Stomach smooth muscle (tissue), 2 donors: Measurements from ENCODE around the gene MCRIP2.
A peak's percentile ranks its signal among the peaks of the same experiment; 100 is the strongest.

Source experiments
- H3K27ac ChIP-seq: one replicate; pipeline ENCODE4 v1.7.0; 2013; ENCODE audit warnings: mild to moderate bottlenecking, low read length, inconsistent platforms
- H3K27me3 ChIP-seq, 2 donors: one replicate each; pipeline ENCODE4 v1.7.0; 2013; ENCODE audit warnings: low read length in 2 of 2; ENCODE audit not compliant: insufficient read depth in 2 of 2, control insufficient read depth in 1 of 2
- H3K36me3 ChIP-seq, 2 donors: one replicate each; pipeline ENCODE4 v1.7.0; 2013; ENCODE audit warnings: low read length in 2 of 2; ENCODE audit not compliant: control insufficient read depth in 2 of 2, insufficient read depth in 2 of 2
- H3K4me1 ChIP-seq: one replicate; pipeline ENCODE4 v1.7.0; 2013; ENCODE audit warnings: low read length; ENCODE audit not compliant: control insufficient read depth, insufficient read depth
- H3K4me3 ChIP-seq, 2 donors: one replicate each; pipeline ENCODE4 v1.7.0; 2013; ENCODE audit warnings: low read length in 2 of 2
- H3K9ac ChIP-seq, 2 donors: one replicate each; pipeline ENCODE4 v1.7.0; 2013; ENCODE audit warnings: low read length in 2 of 2, mild to moderate bottlenecking in 1 of 2
- H3K9me3 ChIP-seq, 2 donors: one replicate each; pipeline ENCODE4 v1.7.0; 2013; ENCODE audit warnings: low read length in 2 of 2; ENCODE audit not compliant: control insufficient read depth in 2 of 2
- donor health status: healthy.
- donor health status: Pancreatic carcinoma.

Gene MCRIP2

DNA sequence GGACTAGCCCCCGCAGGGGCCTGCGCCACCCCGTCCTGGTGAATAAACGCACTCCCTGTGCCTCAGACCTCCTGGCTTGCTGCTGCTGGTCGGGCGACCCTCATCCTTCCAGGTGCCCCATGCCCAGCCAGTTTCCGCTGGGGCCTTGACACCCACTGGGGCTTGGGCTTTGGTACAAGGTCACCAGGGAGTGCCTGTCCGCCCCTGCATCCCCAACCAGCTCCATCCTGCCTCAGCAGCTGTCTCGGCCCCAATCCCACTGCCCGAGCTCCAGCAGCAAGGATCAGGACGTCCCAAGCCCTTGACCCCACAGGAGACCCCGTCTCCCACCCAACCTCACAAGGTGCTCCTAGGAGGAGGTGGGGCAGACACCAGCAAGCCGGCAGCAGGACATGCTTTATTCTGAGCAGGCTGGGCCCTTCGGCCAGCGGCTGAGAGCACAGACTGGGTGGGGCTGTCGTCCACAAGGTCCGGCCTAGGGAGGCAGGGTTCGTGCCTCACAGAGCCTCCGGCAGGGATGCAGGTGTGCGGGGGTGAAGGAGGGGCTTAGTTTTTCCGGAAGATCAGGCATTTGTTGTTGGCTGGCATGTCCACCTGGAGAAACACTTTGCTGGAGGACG lies 7.5 kb upstream of the MCRIP2 start:
- H3K4me1 ChIP-seq = peaks cover 36% of the 10 kb centered on the region
- peaks cover 2 to 6% of the 10 kb centered on the region in 2 donors for H3K27me3 ChIP-seq
- no peaks in the 10 kb centered on the region for H3K9me3 ChIP-seq
- H3K9ac ChIP-seq = no peak overlapping the region
- H3K36me3 ChIP-seq = no peaks in the 10 kb centered on the region
- no peak overlapping the region for H3K27ac ChIP-seq
- H3K4me3 ChIP-seq = no peak overlapping the region

DNA sequence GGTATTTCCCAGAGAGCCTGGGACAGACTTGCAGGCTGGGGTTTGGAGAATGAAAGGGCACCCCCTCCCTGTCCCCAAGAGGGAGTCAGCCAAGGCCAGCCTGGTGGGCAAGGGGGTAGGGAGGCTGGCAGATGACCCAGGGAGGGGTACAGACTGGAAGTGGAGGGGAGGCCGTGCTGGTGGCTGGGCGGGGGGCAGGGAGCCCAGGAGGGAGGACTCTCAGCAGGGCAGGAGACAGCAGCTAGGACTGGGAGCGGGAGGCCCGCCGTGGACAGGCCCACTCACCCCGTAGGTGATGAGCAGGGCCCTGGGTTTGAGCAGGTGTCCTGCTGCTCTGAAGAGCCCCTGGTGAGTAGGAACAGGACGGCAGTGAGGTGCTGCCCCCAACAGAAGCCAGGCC lies 6.6 kb upstream of the MCRIP2 start:
- Histone ChIP-seq H3K36me3 (no peaks in the 10 kb centered on the region), H3K4me3 (peak overlapping the region in 1 of 2 donors; percentile 94), H3K27me3 (peaks cover 2 to 6% of the 10 kb centered on the region in 2 donors), H3K4me1 (peaks cover 34% of the 10 kb centered on the region), H3K9ac (peak overlapping the region in 1 of 2 donors; percentile 93), H3K9me3 (no peaks in the 10 kb centered on the region), H3K27ac (no peak overlapping the region)

DNA sequence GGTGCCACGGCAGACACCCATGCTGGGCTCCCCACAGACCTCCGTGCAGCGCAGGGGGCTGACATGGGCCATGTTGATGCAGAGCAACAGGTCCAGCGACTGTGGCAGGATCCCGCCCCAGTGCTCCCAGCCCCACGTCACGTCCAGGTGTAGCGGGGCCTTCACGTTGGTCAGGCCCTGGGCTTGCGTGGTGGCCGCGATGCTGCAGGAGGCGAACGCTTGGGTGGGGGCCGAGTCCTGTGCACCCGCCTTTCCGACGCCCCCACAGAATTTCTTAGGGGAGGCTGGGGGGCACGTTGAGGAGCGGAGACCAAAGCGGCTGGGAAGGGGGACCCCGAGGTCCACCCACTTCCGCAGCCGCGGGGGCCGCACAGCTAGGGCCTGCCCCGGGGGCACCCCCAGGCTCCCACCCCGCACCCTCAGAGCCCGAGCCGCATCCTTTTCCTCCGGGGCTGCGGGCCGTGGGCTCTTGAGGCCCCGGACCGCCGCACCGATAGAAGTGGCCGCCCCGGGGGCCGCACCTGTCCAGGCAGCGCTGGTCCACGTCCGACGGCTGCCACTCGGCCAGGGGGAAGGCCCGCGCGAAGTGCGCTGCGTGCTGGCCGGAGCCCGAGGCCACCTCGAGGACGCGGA lies 5.9 kb upstream of the MCRIP2 start:
- Histone ChIP-seq H3K36me3 (no peaks in the 10 kb centered on the region), H3K9me3 (no peaks in the 10 kb centered on the region), H3K4me3 (peak overlapping the region; percentile 94 to 97), H3K27me3 (peaks cover 0 to 6% of the 10 kb centered on the region in 2 donors), H3K4me1 (peaks cover 28% of the 10 kb centered on the region), H3K9ac (peak overlapping the region; percentile 42 to 93), H3K27ac (peak overlapping the region; percentile 95)

DNA sequence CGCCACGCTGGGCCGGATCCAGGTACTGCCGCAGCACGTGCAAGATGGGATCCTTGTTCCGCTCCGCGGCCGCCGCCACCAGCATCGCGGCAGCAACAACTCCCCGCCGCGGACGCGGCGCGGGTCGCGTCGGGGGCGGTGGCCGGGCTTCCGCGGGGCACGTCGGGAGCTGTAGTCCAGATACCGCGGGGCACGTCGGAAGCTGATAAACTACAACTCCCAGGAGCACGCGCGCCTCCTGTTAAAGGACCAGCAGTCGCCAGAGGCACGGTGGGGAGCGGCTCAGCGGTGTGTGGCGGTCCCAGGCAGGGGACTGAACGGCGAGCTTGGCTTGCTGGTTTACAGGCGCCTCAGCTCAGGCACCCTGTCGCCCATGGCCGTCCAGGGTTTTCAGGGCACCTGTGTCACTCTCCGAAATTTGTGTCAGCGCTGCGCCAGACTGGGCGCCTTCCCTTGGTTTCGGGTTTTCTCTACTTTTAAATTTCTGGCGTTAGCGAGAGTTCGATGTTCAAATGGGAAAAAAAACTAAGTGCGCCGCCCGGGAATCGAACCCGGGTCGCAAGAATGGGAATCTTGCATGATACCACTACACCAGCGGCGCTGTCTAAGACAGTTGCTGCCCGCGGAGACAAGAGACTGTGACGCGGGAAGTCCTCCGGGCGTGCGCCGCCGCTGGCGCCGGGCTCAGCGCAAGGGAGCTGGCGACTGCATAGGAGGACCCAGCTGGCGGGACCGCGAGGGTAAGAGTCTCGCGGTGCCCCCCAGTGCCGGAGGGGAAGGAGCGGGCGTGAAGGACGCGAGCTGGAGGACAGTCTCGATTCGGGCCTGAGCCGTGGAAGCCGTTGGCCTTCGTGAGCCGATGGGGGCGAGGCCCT lies 5.2 kb upstream of the MCRIP2 start, which contains the start of gene METTL26:
METTL26 (minus strand) TSS at position 100 of the 875 bp plus-strand sequence; CDS start at position 85, 15 bp downstream.
- Histone ChIP-seq H3K27me3 (peaks cover 0 to 4% of the 10 kb centered on the region in 2 donors), H3K9ac (peak within 1 kb of the TSS; percentile 93 to 97), H3K9me3 (no peaks in the 10 kb centered on the region), H3K4me1 (peaks cover 30% of the 10 kb centered on the region), H3K36me3 (no peaks in the 10 kb centered on the region), H3K4me3 (peak within 1 kb of the TSS; percentile 94 to 97), H3K27ac (peak within 1 kb of the TSS; percentile 95)

DNA sequence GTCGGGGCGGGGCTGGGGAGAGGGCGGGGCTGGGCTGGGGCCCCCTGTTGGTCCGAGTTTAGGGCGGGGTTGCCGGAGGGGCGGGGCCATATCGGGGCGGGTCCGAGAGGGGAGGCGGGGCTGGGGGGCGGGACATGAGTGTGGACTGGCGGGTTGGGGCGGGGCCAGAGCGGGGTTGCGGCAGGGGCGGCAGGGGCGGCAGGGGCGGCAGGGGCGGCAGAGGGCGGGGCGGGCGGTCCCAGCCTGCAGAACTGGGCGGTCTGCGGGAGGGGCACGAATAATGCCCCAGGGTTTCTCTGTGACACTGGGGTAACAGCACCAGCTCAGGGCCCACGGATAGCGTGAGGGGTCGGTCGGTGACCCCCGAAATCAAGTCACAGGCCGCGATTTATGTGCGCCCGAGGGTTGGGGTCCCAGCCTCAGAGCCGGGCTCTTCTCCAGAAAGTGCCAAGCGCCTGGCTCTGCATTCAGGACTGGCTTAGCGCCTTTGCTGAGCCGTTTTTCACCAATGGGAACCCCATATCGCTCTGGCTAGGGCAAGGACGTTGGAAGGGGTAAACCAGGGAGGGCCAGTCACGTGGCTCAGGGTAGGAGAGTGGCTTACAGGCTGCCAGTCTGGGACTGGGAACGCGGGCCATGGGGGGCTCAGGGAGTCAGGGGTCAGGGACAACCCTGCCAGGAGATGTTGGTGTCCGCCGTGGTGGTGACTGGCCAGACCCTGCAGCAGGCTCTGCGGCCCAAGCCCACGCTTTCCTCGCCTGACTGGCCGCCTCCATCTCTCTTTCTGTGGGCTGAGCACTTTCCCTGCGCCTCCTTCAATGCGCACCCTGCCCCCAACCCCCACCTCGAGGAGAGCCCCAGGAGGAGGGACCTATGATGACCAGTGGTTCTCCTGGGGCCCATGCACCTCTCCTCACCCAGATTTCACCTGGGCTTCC lies 4.3 kb upstream of the MCRIP2 start:
- Histone ChIP-seq H3K9me3 (no peaks in the 10 kb centered on the region), H3K4me3 (peak overlapping the region; percentile 94 to 97), H3K36me3 (no peaks in the 10 kb centered on the region), H3K27me3 (peaks cover 0 to 1% of the 10 kb centered on the region in 2 donors), H3K9ac (peak overlapping the region in 1 of 2 donors; percentile 93), H3K4me1 (peaks cover 33% of the 10 kb centered on the region), H3K27ac (peak overlapping the region; percentile 95)

DNA sequence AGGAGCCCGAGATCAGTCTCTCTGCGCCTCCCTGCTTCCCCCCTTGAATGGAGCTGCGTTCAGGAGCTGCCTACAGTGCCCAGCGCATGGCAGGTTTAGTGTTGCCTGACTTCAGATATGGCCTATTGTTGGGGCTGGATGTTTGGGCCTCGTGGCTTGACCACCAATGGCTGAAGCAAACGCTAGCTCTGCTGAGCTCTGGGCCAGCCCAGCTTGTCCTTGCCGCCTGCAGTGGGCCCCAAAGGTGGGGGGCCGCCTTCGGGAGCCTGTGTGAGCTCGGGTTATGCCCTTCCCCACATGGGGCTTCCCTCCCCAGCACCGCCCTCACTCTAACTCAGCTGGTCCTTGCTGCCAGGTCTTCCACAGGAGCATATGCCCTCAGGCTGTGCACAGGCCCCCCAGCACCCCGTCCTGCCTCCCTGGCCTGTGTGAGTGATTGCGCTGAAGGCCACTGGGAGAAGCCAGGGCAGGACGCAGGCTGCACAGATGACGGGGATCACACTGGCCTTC lies 3.5 kb upstream of the MCRIP2 start:
- Histone ChIP-seq H3K4me3 (peak overlapping the region in 1 of 2 donors; percentile 22), H3K36me3 (no peaks in the 10 kb centered on the region), H3K27me3 (no peaks in the 10 kb centered on the region), H3K9me3 (no peaks in the 10 kb centered on the region), H3K9ac (no peak overlapping the region), H3K27ac (no peak overlapping the region), H3K4me1 (peaks cover 41% of the 10 kb centered on the region)

DNA sequence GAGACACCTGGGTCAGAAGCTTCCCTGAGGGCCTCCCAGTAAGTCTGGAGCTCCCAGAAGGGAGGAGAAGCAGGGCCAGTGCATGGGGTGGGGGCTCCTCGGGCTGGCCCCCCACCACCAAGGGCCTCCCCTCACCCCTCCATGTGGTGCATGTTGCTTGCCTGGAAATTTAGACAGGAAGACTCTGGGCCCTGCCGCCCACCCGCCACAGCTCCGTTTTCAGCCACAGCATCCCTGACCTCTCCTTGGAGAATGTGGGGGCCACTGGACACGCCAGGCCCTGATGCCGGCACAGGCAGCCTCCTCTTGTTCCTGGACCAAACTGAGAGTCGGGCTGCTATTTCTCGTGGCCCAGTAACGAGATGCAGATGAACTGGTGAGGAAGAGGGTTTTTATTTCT lies 2.8 kb upstream of the MCRIP2 start:
- H3K27ac ChIP-seq = no peak overlapping the region

DNA sequence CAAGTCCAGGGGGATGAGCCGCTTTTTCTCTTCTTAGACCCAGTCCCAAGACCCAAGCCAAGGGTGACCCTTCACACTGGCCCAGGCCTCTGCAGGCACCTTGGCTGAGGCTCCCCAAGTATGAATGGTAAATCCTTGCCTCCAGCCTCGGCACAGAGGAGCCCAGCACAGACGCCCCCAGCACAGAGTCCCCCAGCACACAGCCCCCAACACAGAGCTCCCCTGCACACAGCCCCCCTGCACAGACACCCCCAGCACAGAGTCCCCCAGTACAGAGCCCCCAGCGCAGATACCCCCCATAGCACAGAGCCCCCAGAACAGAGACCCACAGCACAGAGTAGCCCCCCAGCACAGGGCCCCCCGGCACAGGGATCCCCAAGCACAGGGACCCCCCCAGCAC lies 1.0 kb upstream of the MCRIP2 start:
- Histone ChIP-seq H3K27me3 (no peaks in the 10 kb centered on the region), H3K4me1 (peaks cover 32% of the 10 kb centered on the region), H3K9ac (no peak overlapping the region), H3K36me3 (no peaks in the 10 kb centered on the region), H3K27ac (peak overlapping the region; percentile 83), H3K9me3 (no peaks in the 10 kb centered on the region), H3K4me3 (no peak overlapping the region)

More for the DNA sequence above, 2.8 kb upstream of the MCRIP2 start:
- Histone ChIP-seq H3K9ac (no peak overlapping the region), H3K4me1 (peaks cover 43% of the 10 kb centered on the region), H3K27me3 (no peaks in the 10 kb centered on the region), H3K36me3 (no peaks in the 10 kb centered on the region), H3K9me3 (no peaks in the 10 kb centered on the region), H3K4me3 (no peak overlapping the region)

DNA sequence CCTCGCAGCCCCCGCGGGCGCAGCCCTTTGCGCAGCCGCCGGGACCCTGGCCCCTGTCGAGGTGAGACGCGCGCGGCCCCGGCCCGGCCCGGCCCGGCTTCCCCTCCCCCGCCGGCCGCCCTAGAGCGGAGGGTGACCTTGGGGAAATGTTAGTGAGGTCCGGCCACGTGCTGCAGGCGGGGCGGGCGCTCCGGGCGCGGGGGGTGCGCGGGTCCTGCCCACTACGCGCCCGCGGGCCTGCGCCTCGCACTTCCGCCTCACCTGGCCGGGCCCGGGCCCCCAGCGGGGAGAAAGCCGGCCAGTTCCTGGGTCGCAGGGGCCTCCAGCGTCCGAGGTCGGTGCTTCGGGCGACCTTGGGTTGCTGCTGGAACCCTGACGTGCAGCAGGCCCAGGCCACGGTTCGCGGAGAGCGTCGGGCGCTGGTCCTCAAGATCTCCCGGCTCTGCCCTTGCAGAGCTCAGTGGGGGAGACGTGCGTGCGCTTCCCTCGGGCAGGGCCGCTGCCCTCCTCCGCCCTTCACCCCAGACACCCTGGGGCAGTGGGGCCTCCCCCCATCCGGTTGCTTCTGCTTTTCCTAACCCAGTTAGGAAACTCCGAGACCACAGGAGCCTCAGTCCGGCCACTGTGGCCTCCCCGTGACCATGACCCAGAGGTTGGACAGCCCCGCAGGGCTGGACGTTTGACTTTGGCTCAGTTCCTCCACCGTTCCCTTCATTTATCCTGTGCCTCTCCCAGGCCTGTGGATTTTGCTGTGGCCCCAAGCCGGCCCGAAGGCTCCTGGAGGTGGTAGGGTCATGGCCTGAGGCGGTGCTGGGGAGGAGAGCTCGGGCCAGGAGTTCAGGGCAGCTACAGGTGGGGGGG lies 791 bp downstream of the MCRIP2 start:
- Histone ChIP-seq H3K4me3 (peak overlapping the region; percentile 69 to 80), H3K9me3 (no peaks in the 10 kb centered on the region), H3K27ac (peak overlapping the region; percentile 83), H3K4me1 (peaks cover 38% of the 10 kb centered on the region), H3K9ac (peak overlapping the region; percentile 58 to 83), H3K27me3 (no peaks in the 10 kb centered on the region), H3K36me3 (no peaks in the 10 kb centered on the region)
